Transverse colon (tissue), 4 donors: ENCODE measurements around the gene PACC1. TPM values are rescaled to one million over a fixed set of nuclear protein-coding genes. Genes with fewer than 3 reads are reported as not detected.

Experiments
- DNase-seq: peaks from one replicate; pipeline ENCODE4 v3.0.0-alpha.2; 2019
- H3K27ac ChIP-seq, 4 donors: fragments of 200-600 bp; sonication (generic); 2 replicates each; pipeline ENCODE4 v1.5.1; 2016 to 2018; ENCODE audit warnings: inconsistent platforms in 4 of 4
- H3K27me3 ChIP-seq: fragments of 200-600 bp; sonication (generic); 2 replicates; pipeline ENCODE4 v1.5.1; 2017; ENCODE audit warnings: inconsistent platforms
- H3K36me3 ChIP-seq, 4 donors: fragments of 200-600 bp; sonication (generic); 2 replicates each; pipeline ENCODE4 v1.5.1; 2017 to 2019; ENCODE audit warnings: inconsistent platforms in 4 of 4
- H3K4me1 ChIP-seq, 4 donors: fragments of 200-600 bp; sonication (generic); 2 replicates each; pipeline ENCODE4 v1.5.1; 2017 to 2020; ENCODE audit warnings: inconsistent platforms in 4 of 4
- H3K4me3 ChIP-seq, 4 donors: fragments of 200-600 bp; sonication (generic); 1 replicate in 1 of 4; 2 replicates in 3 of 4; pipeline versions ENCODE4 v1.5.1 to v1.6.1; 2017 to 2019; ENCODE audit warnings: inconsistent platforms in 4 of 4
- H3K9me3 ChIP-seq, 2 donors: fragments of 200-600 bp; sonication (generic); 2 replicates each; pipeline ENCODE4 v1.5.1; 2017 to 2019; ENCODE audit warnings: inconsistent platforms in 2 of 2
- CTCF ChIP-seq, 5 experiments: fragments of 200-600 bp in 3 of 5; fragments of 450-650 bp in 2 of 5; sonication (generic) in 3 of 5; IDR thresholded peaks; 1 replicate in 2 of 5; 2 replicates in 3 of 5; pipeline ENCODE4 v1.5.1; 2016 to 2017; ENCODE audit warnings: antibody characterized with exemption in 5 of 5, inconsistent platforms in 3 of 5, mild to moderate bottlenecking in 2 of 5, moderate library complexity in 1 of 5
- EP300 ChIP-seq: sonication (generic); formaldehyde crosslinking; IDR thresholded peaks from one replicate; pipeline ENCODE4 v1.6.1; 2017; ENCODE audit warnings: antibody characterized with exemption, low read depth
- POLR2A ChIP-seq: fragments of 450-650 bp; IDR thresholded peaks from one replicate; pipeline ENCODE4 v1.6.1; 2016; ENCODE audit warnings: antibody characterized with exemption, mild to moderate bottlenecking, moderate library complexity
- POLR2AphosphoS5 ChIP-seq, 3 donors: sonication (generic); formaldehyde crosslinking; IDR thresholded peaks; one replicate each; pipeline ENCODE4 v1.6.1; 2016; ENCODE audit warnings: antibody characterized with exemption in 3 of 3
- WGBS, 2 donors: methylation state at CpG; one replicate each; pipeline ENCODE4 v1.1.5; 2018; ENCODE audit warnings: low coverage in 1 of 2; 5-methylcytosine and 5-hydroxymethylcytosine counted together
- in situ Hi-C, 4 donors: fragments of 200-750 bp; cut with MboI; loops; one replicate each; pipeline versions ENCODE4 v1.15.0 to v1.15.1; 2017; ENCODE audit warnings: low sequenced_read_pairs in 3 of 4, low pct_ligation_motif_present in 1 of 4, low pct_unique_long_range_greater_than_20kb in 1 of 4
- intact Hi-C: fragments of 100-400 bp; cut with DNase I; formaldehyde crosslinking; loops from one replicate; pipeline ENCODE4 v1.15.1; 2023; ENCODE audit warnings: low total_unique reads
- small RNA-seq, 4 donors: library from RNA; depleted of rRNA; stranded (forward); fragments of <200 nt; gene quantifications; one replicate each; pipeline ENCODE3, GENCODE V24; 2016
- total RNA-seq, 4 donors: library from RNA; depleted of rRNA; stranded (reverse); fragments of >200 nt; gene quantifications; one replicate each; pipeline ENCODE4 v1.1.0, GENCODE V29; 2016

PACC1 gene
- total RNA-seq, 4 donors from 2014 or later, result 2.6 to 4.6 (median 2.7) TPM; not detected in 1

- H3K36me3 ChIP-seq, result no peaks in the 10 kb centered on the region
- intact Hi-C loops (no loop called here), in situ Hi-C loops (no loop called here)
- TF ChIP-seq CTCF (IDR thresholded peaks at IDR 0.05), result no peak
- no peak for TF ChIP-seq POLR2A
- no peak for TF ChIP-seq EP300
- H3K9me3 ChIP-seq, result no peaks in the 10 kb centered on the region
- 56 to 64% methylated on average over 2 of the region's 2 CpGs for WGBS, 2 donors
- no peak overlapping the region for H3K4me3 ChIP-seq
- DNase-seq, result peak; percentile 24
- H3K27ac ChIP-seq, result no peak overlapping the region
- no peaks in the 10 kb centered on the region for H3K27me3 ChIP-seq
- H3K4me1 ChIP-seq, result peaks cover 0 to 26% (median 4%) of the 10 kb centered on the region in 4 donors
Measured at GRCh38 chr1:212317916-212318315, 96.8 kb downstream of the PACC1 start.

GRCh38 chr1:212315907-212316306, 98.8 kb downstream of the PACC1 start:
- TF ChIP-seq POLR2A, result no peak
- TF ChIP-seq CTCF (IDR thresholded peaks at IDR 0.05), result peak in 3 of 5 experiments; percentile 17 to 26 (median 17)
- Histone ChIP-seq H3K27ac (no peak overlapping the region), H3K4me3 (no peak overlapping the region), H3K27me3 (no peaks in the 10 kb centered on the region), H3K4me1 (peaks cover 0 to 31% (median 4%) of the 10 kb centered on the region in 4 donors), H3K9me3 (no peaks in the 10 kb centered on the region), H3K36me3 (no peaks in the 10 kb centered on the region)
- DNase-seq, result peak; percentile 24
- intact Hi-C loops (no loop called here), in situ Hi-C loops (no loop called here)

GRCh38 chr1:212315184-212315583, 99.5 kb downstream of the PACC1 start:
- H3K27ac ChIP-seq, result no peak overlapping the region
- H3K27me3 ChIP-seq, result no peaks in the 10 kb centered on the region
- no peaks in the 10 kb centered on the region for H3K36me3 ChIP-seq
- intact Hi-C loops, result no loop called here
- in situ Hi-C loops, result no loop called here
- H3K9me3 ChIP-seq, result no peaks in the 10 kb centered on the region
- no peak for DNase-seq
- H3K4me3 ChIP-seq, result no peak overlapping the region
- 67 to 85% methylated on average over 2 of the region's 2 CpGs for WGBS, 2 donors
- TF ChIP-seq EP300, result no peak
- no peak for TF ChIP-seq POLR2AphosphoS5 (IDR thresholded peaks at IDR 0.05)
- TF ChIP-seq CTCF (IDR thresholded peaks at IDR 0.05), result no peak
- no peak for TF ChIP-seq POLR2A
- peaks cover 0 to 39% (median 4%) of the 10 kb centered on the region in 4 donors for H3K4me1 ChIP-seq

Small RNA genes within 50 kb of the gene (small RNA-seq; reads per million reads assigned to genes)
- 0 reads per million in 4 donors for gene SNORA16B

Other genes starting within 250 kb of the PACC1 start
- 10 to 100 TPM; 32.2 to 68.3 (median 51.8) TPM for gene PPP2R5A, start 129.5 kb downstream of the PACC1 start, total RNA-seq
- 10 to 100 TPM; 24.2 to 91.5 (median 35.7) TPM for gene NENF, start 18.0 kb upstream of the PACC1 start, total RNA-seq
- 10 to 100 TPM in 3 of 4 donors, 1 to 10 TPM in 1; 7.8 to 84.8 (median 46.1) TPM for gene ATF3, start 193.9 kb upstream of the PACC1 start, total RNA-seq